Thoracic aorta (tissue), 2 donors: ENCODE measurements around the gene NABP1. TPM values are rescaled to one million over a fixed set of nuclear protein-coding genes. Genes with fewer than 3 reads are reported as not detected.

Experiments used
- ATAC-seq: fragments of 150-250 bp; one replicate; pipeline ENCODE4 v1.8.0; 2017; ENCODE audit warnings: low read depth; ENCODE audit not compliant: insufficient number of reproducible peaks, low FRiP score
- DNase-seq: peaks from one replicate; pipeline ENCODE4 v3.0.0-alpha.2; 2020; ENCODE audit warnings: low spot score
- H3K27ac ChIP-seq, 2 donors: fragments of 200-600 bp; sonication (generic); 1 replicate in 1 of 2; 2 replicates in 1 of 2; pipeline ENCODE4 v1.5.1; 2016; ENCODE audit warnings: mild to moderate bottlenecking in 2 of 2, moderate library complexity in 2 of 2
- H3K27me3 ChIP-seq: fragments of 200-600 bp; sonication (generic); replicated peaks from 2 replicates; pipeline ENCODE4 v1.6.0; 2016; ENCODE audit warnings: mild to moderate bottlenecking; ENCODE audit not compliant: insufficient read depth
- H3K36me3 ChIP-seq: fragments of 200-600 bp; sonication (generic); one replicate; pipeline ENCODE4 v1.5.1; 2016
- H3K4me1 ChIP-seq, 2 donors: fragments of 200-600 bp; sonication (generic); 1 replicate in 1 of 2; 2 replicates in 1 of 2; pipeline versions ENCODE4 v1.5.1 to v1.6.0; 2016; ENCODE audit warnings: low read depth in 2 of 2, mild to moderate bottlenecking in 1 of 2; ENCODE audit not compliant: control insufficient read depth in 1 of 2
- H3K4me3 ChIP-seq: fragments of 200-600 bp; sonication (generic); 2 replicates; pipeline ENCODE4 v1.5.1; 2016; ENCODE audit warnings: mild to moderate bottlenecking
- H3K9me3 ChIP-seq: fragments of 200-600 bp; sonication (generic); 2 replicates; pipeline ENCODE4 v1.5.1; 2016
- total RNA-seq, 2 donors: library from RNA; depleted of rRNA; stranded (reverse); fragments of >200 nt; gene quantifications; one replicate each; pipeline versions ENCODE4 v1.1.0 to v1.2.3, GENCODE V29; 2016
- TF ChIP-seq, protein P1 (sequence below): fragments of 200-600 bp; sonication (generic); IDR thresholded peaks from one replicate; pipeline ENCODE4 v1.5.1; 2019; ENCODE audit warnings: antibody characterized with exemption

The NABP1 gene
- total RNA-seq, 2 donors from 2014 or later, result 25.2 to 84.7 TPM

DNA sequence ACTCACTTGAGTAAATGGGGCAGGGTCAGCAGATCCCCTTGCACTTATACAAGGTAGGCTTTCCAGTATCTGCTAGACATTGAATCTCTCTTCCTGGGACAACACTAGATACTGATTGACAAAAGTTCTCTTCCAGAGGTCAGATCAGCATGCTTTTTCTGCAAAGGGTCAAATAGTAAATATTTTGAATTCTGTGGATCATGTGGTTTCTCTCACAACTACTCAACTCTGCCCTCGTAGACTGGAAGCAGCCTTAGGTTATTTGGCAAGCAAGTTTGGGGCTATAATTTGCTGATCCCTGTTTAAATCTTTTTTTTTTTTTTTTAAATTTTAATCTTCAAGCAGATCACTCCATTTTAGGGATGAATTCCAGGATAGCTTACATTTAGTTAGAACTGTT, 17.4 kb upstream of the NABP1 start:
- no peak for DNase-seq
- Histone ChIP-seq H3K4me3 (no peak overlapping the region), H3K27ac (no peak overlapping the region), H3K36me3 (no peaks in the 10 kb centered on the region), H3K4me1 (no peaks in the 10 kb centered on the region), H3K27me3 (no peaks in the 10 kb centered on the region), H3K9me3 (no peaks in the 10 kb centered on the region)
- TF ChIP-seq, protein P1, sequence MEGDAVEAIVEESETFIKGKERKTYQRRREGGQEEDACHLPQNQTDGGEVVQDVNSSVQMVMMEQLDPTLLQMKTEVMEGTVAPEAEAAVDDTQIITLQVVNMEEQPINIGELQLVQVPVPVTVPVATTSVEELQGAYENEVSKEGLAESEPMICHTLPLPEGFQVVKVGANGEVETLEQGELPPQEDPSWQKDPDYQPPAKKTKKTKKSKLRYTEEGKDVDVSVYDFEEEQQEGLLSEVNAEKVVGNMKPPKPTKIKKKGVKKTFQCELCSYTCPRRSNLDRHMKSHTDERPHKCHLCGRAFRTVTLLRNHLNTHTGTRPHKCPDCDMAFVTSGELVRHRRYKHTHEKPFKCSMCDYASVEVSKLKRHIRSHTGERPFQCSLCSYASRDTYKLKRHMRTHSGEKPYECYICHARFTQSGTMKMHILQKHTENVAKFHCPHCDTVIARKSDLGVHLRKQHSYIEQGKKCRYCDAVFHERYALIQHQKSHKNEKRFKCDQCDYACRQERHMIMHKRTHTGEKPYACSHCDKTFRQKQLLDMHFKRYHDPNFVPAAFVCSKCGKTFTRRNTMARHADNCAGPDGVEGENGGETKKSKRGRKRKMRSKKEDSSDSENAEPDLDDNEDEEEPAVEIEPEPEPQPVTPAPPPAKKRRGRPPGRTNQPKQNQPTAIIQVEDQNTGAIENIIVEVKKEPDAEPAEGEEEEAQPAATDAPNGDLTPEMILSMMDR, result no peak
- ATAC-seq, result no peak

GRCh38 chr2:191661097-191661924, 16.6 kb upstream of the NABP1 start:
- Histone ChIP-seq H3K4me1 (no peaks in the 10 kb centered on the region), H3K4me3 (no peak overlapping the region), H3K9me3 (no peaks in the 10 kb centered on the region), H3K27me3 (no peaks in the 10 kb centered on the region), H3K36me3 (no peaks in the 10 kb centered on the region), H3K27ac (no peak overlapping the region)
- ATAC-seq (no peak), DNase-seq (no peak)
- TF ChIP-seq, protein P1, result no peak

- no peak overlapping the region for H3K4me3 ChIP-seq
- H3K27me3 ChIP-seq, result no peaks in the 10 kb centered on the region
- no peaks in the 10 kb centered on the region for H3K4me1 ChIP-seq
- no peaks in the 10 kb centered on the region for H3K9me3 ChIP-seq
- no peak for DNase-seq
- TF ChIP-seq, protein P1, result no peak
- no peak overlapping the region for H3K27ac ChIP-seq
- ATAC-seq, result no peak
- H3K36me3 ChIP-seq, result no peaks in the 10 kb centered on the region
Measured at GRCh38 chr2:191664823-191665677, 12.9 kb upstream of the NABP1 start.

- Histone ChIP-seq H3K4me1 (no peaks in the 10 kb centered on the region), H3K27me3 (no peaks in the 10 kb centered on the region), H3K27ac (no peak overlapping the region), H3K4me3 (no peak overlapping the region), H3K36me3 (no peaks in the 10 kb centered on the region), H3K9me3 (no peaks in the 10 kb centered on the region)
- ATAC-seq (no peak), DNase-seq (no peak)
- TF ChIP-seq, protein P1, result no peak
Measured at GRCh38 chr2:191666226-191666625, 11.7 kb upstream of the NABP1 start.

DNA sequence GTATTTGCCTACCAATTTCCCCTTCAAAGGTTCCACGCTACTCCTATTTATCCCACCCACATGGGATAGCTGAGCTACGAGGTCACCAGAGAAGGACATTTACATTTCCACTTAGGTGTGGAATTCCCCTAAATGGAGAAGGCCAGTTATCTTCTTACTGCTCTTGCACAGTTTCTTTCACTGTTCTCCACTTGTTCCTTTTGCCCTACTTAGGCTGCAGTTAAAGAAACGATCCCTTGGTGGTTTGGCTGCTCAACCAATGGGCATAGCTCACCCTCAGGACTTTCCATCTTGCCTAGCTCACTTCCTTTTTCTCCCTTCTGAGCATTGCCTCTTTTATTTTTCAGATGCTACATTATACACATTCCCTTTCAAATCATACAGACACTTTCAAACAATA, 11.2 kb upstream of the NABP1 start:
- ATAC-seq, result no peak

More for the DNA sequence above, 11.2 kb upstream of the NABP1 start:
- Histone ChIP-seq H3K4me3 (no peak overlapping the region), H3K9me3 (no peaks in the 10 kb centered on the region), H3K27ac (no peak overlapping the region), H3K4me1 (no peaks in the 10 kb centered on the region), H3K36me3 (no peaks in the 10 kb centered on the region), H3K27me3 (no peaks in the 10 kb centered on the region)
- no peak for DNase-seq
- TF ChIP-seq, protein P1, result no peak
